GM23248 (cell line): ENCODE results near the gene TMED9. TPM values are rescaled to one million over a fixed set of nuclear protein-coding genes. Genes with fewer than 3 reads are reported as not detected.

Experiments
- DNase-seq: peaks from one replicate; pipeline ENCODE4 v3.0.0-alpha.2; 2015
- H2AFZ ChIP-seq: fragments of 200-600 bp; sonication (generic); 2 replicates; pipeline ENCODE4 v1.6.1; 2016; ENCODE audit warnings: antibody characterized with exemption
- H3F3A ChIP-seq: fragments of 200-600 bp; sonication (generic); 2 replicates; pipeline ENCODE4 v1.6.1; 2016; ENCODE audit warnings: mild to moderate bottlenecking, antibody characterized with exemption, mixed run types; ENCODE audit not compliant: insufficient read depth
- H3K27ac ChIP-seq: fragments of 200-600 bp; sonication (generic); 2 replicates; pipeline ENCODE4 v1.5.1; 2016; ENCODE audit warnings: mild to moderate bottlenecking
- H3K27me3 ChIP-seq: fragments of 200-600 bp; sonication (generic); replicated peaks from 2 replicates; pipeline ENCODE4 v1.6.1; 2016; ENCODE audit warnings: mild to moderate bottlenecking; ENCODE audit not compliant: insufficient read depth
- H3K36me3 ChIP-seq: fragments of 200-600 bp; sonication (generic); 2 replicates; pipeline ENCODE4 v1.6.1; 2016; ENCODE audit warnings: low read depth, mild to moderate bottlenecking
- H3K4me1 ChIP-seq: fragments of 200-600 bp; sonication (generic); 2 replicates; pipeline ENCODE4 v1.6.1; 2016; ENCODE audit warnings: mild to moderate bottlenecking; ENCODE audit not compliant: insufficient read depth
- H3K4me2 ChIP-seq: fragments of 200-600 bp; sonication (generic); one replicate; pipeline ENCODE4 v1.6.1; 2016; ENCODE audit warnings: mild to moderate bottlenecking; ENCODE audit not compliant: unreplicated experiment
- H3K4me3 ChIP-seq: fragments of 200-600 bp; sonication (generic); 2 replicates; pipeline ENCODE4 v1.5.1; 2016; ENCODE audit warnings: mild to moderate bottlenecking
- H3K79me2 ChIP-seq: fragments of 200-600 bp; sonication (generic); 2 replicates; pipeline ENCODE4 v1.6.1; 2016; ENCODE audit warnings: mild to moderate bottlenecking; ENCODE audit not compliant: insufficient read depth
- H3K9ac ChIP-seq: fragments of 200-600 bp; sonication (generic); 2 replicates; pipeline ENCODE4 v1.6.1; 2016; ENCODE audit warnings: mild to moderate bottlenecking
- H3K9me2 ChIP-seq: fragments of 200-600 bp; sonication (generic); 2 replicates; pipeline ENCODE4 v1.6.1; 2016; ENCODE audit warnings: mixed run types, mild to moderate bottlenecking, moderate library complexity; ENCODE audit not compliant: insufficient read depth
- H3K9me3 ChIP-seq: fragments of 200-600 bp; sonication (generic); one replicate; pipeline ENCODE4 v1.6.1; 2017; ENCODE audit warnings: low read depth
- H4K20me1 ChIP-seq: fragments of 200-600 bp; sonication (generic); 2 replicates; pipeline ENCODE4 v1.6.0; 2016; ENCODE audit not compliant: insufficient read depth
- EZH2 ChIP-seq: fragments of 200-600 bp; sonication (generic); IDR thresholded peaks from 2 replicates; pipeline ENCODE4 v1.6.1; 2018; ENCODE audit warnings: antibody characterized with exemption, mild to moderate bottlenecking; ENCODE audit not compliant: insufficient read depth, poor library complexity, severe bottlenecking
- EZH2phosphoT487 ChIP-seq: fragments of 200-600 bp; sonication (generic); IDR thresholded peaks from 2 replicates; pipeline ENCODE4 v1.6.1; 2018; ENCODE audit warnings: antibody characterized with exemption, moderate library complexity, mild to moderate bottlenecking, low read depth; ENCODE audit not compliant: insufficient read depth
- WGBS, 2 experiments: methylation state at CpG; one replicate each; pipeline ENCODE4 v1.1.6; 2015 to 2017; ENCODE audit warnings: low lambda C conversion rate in 2 of 2, low coverage in 1 of 2; ENCODE audit errors: missing lambda C conversion rate in 2 of 2; 5-methylcytosine and 5-hydroxymethylcytosine counted together
- in situ Hi-C: fragments of 300-500 bp; cut with MboI; formaldehyde crosslinking; loops from 2 replicates; pipeline ENCODE4 v1.15.0; 2020
- polyA plus RNA-seq: library from polyadenylated mRNA; unstranded; fragments of >200 nt; fragmentation: Nextera tagmentation; extraction: Ambion mirVana; gene quantifications from 2 replicates; pipeline ENCODE4 v1.2.1, GENCODE V29; 2016
- total RNA-seq: library from RNA; depleted of rRNA; stranded (reverse); fragments of >200 nt; shearing (Covaris generic); gene quantifications from 2 replicates; pipeline ENCODE4 v1.2.3, GENCODE V29; 2014; rRNA removed

The TMED9 gene
- total RNA-seq (137 and 138 TPM in 2 replicates), polyA plus RNA-seq (254 and 282 TPM in 2 replicates)

- peaks cover 21% of the 10 kb centered on the region for H3F3A ChIP-seq
- TF ChIP-seq EZH2phosphoT487 (no peak), EZH2 (no peak)
- H3K27me3 ChIP-seq: peaks cover 30% of the 10 kb centered on the region
- WGBS, 2 experiments: 0% methylated on average over 54 to 70 of the region's 71 CpGs
- H3K4me2 ChIP-seq: peak within 1 kb of the TSS; percentile 96
- H3K4me1 ChIP-seq: no peaks in the 10 kb centered on the region
- in situ Hi-C loops: no loop called here
- H2AFZ ChIP-seq: peak within 1 kb of the TSS; percentile 88
- peak within 1 kb of the TSS; percentile 99 for H3K9ac ChIP-seq
- no peaks in the 10 kb centered on the region for H3K9me3 ChIP-seq
- no peaks in the 10 kb centered on the region for H4K20me1 ChIP-seq
- H3K36me3 ChIP-seq: peaks cover 27% of the 10 kb centered on the region; the same call in 1 of the 2 replicates
- DNase-seq: peak; percentile 93
- H3K79me2 ChIP-seq: peaks cover 32% of the 10 kb centered on the region
- H3K4me3 ChIP-seq: peak within 1 kb of the TSS; percentile 97
- peak within 1 kb of the TSS; percentile 89 for H3K27ac ChIP-seq
- H3K9me2 ChIP-seq: no peaks in the 10 kb centered on the region
Observed at GRCh38 chr5:177592010-177592834, at the start of gene TMED9. Gene TMED9 (plus strand): TSS chr5:177592203. CDS start chr5:177592215, 12 bp downstream.

DNA sequence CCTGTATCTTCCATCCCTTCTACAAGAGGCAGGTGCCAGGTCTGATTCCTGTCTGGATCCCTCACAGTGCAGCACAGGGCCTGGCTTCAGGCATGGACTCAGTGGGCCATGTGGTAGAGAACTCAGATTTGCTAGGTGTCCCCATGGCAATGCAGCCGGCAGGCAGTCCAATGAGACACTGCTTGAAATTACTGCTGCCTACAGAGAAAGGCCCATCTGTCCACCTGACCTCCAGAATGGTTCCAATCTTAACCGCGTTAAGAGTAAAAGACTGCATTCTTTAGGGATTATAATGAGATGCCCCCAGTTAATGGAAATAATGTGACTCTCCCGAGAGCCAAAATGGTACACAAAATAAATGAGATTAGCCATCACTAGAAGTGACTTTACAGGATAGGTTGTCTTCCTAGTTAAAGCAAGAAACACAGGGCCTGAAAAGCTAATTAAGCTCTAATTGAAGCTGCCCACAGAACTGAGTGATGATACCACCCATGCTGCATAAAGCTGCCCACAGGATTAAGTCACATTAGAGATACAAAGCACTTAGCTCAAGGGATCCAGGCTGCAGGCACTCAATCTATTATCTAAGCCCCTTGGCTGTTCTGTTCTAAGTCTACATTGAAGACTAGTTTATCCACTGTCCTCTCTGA, 49.1 kb upstream of the TMED9 start:
- H4K20me1 ChIP-seq: peaks cover under 1% of the 10 kb centered on the region; the same call in 1 of the 2 replicates
- H3F3A ChIP-seq: peaks cover 58% of the 10 kb centered on the region
- H3K9me3 ChIP-seq: no peaks in the 10 kb centered on the region
- TF ChIP-seq EZH2phosphoT487 (no peak), EZH2 (no peak)
- DNase-seq: no peak
- no peaks in the 10 kb centered on the region for H3K36me3 ChIP-seq
- H3K27me3 ChIP-seq: no peaks in the 10 kb centered on the region
- in situ Hi-C loops: no loop called here
- H2AFZ ChIP-seq: no peak overlapping the region
- no peak overlapping the region for H3K9ac ChIP-seq
- H3K4me1 ChIP-seq: peaks cover 57% of the 10 kb centered on the region
- H3K27ac ChIP-seq: no peak overlapping the region
- WGBS, 2 experiments: 96 to 99% methylated on average over 4 of the region's 4 CpGs
- H3K4me3 ChIP-seq: no peak overlapping the region
- peaks cover 3% of the 10 kb centered on the region; the same call in 1 of the 2 replicates for H3K9me2 ChIP-seq
- H3K4me2 ChIP-seq: no peak overlapping the region
- peaks cover 74% of the 10 kb centered on the region for H3K79me2 ChIP-seq

- H4K20me1 ChIP-seq: peaks cover 3% of the 10 kb centered on the region; the same call in 1 of the 2 replicates
- H3K4me2 ChIP-seq: peak overlapping the region; percentile 76
- H3K27me3 ChIP-seq: no peaks in the 10 kb centered on the region
- no peak for TF ChIP-seq EZH2phosphoT487
- TF ChIP-seq EZH2: no peak
- no peak overlapping the region for H2AFZ ChIP-seq
- peak; percentile 92 for DNase-seq
- H3K9me2 ChIP-seq: peaks cover 3% of the 10 kb centered on the region; the same call in 1 of the 2 replicates
- in situ Hi-C loops: no loop called here
- no peaks in the 10 kb centered on the region for H3K36me3 ChIP-seq
- H3F3A ChIP-seq: peaks cover 43% of the 10 kb centered on the region
- peaks cover 79% of the 10 kb centered on the region for H3K79me2 ChIP-seq
- peak overlapping the region; percentile 94 for H3K27ac ChIP-seq
- 2 to 6% methylated on average over 4 of the region's 4 CpGs for WGBS, 2 experiments
- peak overlapping the region; percentile 24 for H3K4me3 ChIP-seq
- peak overlapping the region; percentile 70 for H3K9ac ChIP-seq
- H3K9me3 ChIP-seq: no peaks in the 10 kb centered on the region
- peaks cover 33% of the 10 kb centered on the region for H3K4me1 ChIP-seq
Observed at GRCh38 chr5:177545487-177546257, 46.3 kb upstream of the TMED9 start.
